CD4-positive, alpha-beta T cell treated with Interleukin-15 for 4 hours (primary cell): ENCODE results near the gene SNHG17.
"Not testable (repeated sequence)": the region's sequence is repeated elsewhere in the genome, so short reads cannot be mapped to it uniquely, and the experiment has no call there.

Experiments
- DNase-seq: peaks from one replicate; pipeline ENCODE4 v3.0.0-alpha.2; 2020; ENCODE audit warnings: low spot score

The SNHG17 gene

GRCh38 chr20:38418509-38419204 lies 16.5 kb downstream of the SNHG17 start:
- no peak for DNase-seq

- no peak for DNase-seq
Measured at GRCh38 chr20:38414769-38415450, 20.2 kb downstream of the SNHG17 start.

- no peak for DNase-seq
Measured at GRCh38 chr20:38412877-38413577, 22.1 kb downstream of the SNHG17 start.

GRCh38 chr20:38407822-38408221 lies 27.3 kb downstream of the SNHG17 start:
- not testable (repeated sequence) for DNase-seq

- DNase-seq = no peak
Measured at GRCh38 chr20:38407321-38407720, 27.8 kb downstream of the SNHG17 start.

GRCh38 chr20:38406476-38406875 lies 28.7 kb downstream of the SNHG17 start:
- DNase-seq = no peak

- no peak for DNase-seq
Measured at GRCh38 chr20:38405132-38405531, 30.0 kb downstream of the SNHG17 start.

GRCh38 chr20:38404016-38404415 lies 31.1 kb downstream of the SNHG17 start:
- no peak for DNase-seq

- DNase-seq = no peak
Measured at GRCh38 chr20:38402816-38403215, 32.3 kb downstream of the SNHG17 start.

GRCh38 chr20:38402089-38402488 lies 33.0 kb downstream of the SNHG17 start:
- DNase-seq = no peak

- not testable (repeated sequence) for DNase-seq
Measured at GRCh38 chr20:38395751-38396395, 39.3 kb downstream of the SNHG17 start.

- no peak for DNase-seq
Measured at GRCh38 chr20:38395165-38395564, 40.0 kb downstream of the SNHG17 start.

GRCh38 chr20:38393259-38393658 lies 41.9 kb downstream of the SNHG17 start:
- DNase-seq = no peak

GRCh38 chr20:38392356-38392755 lies 42.8 kb downstream of the SNHG17 start:
- no peak for DNase-seq

GRCh38 chr20:38387953-38388352 lies 47.2 kb downstream of the SNHG17 start:
- no peak for DNase-seq

- no peak for DNase-seq
Measured at GRCh38 chr20:38386851-38387250, 48.3 kb downstream of the SNHG17 start.

GRCh38 chr20:38386004-38386403 lies 49.1 kb downstream of the SNHG17 start:
- DNase-seq = no peak

GRCh38 chr20:38383147-38383546 lies 52.0 kb downstream of the SNHG17 start:
- no peak for DNase-seq

GRCh38 chr20:38377838-38378237 lies 57.3 kb downstream of the SNHG17 start:
- not testable (repeated sequence) for DNase-seq

- no peak for DNase-seq
Measured at GRCh38 chr20:38377039-38377685, 58.0 kb downstream of the SNHG17 start.

- DNase-seq = no peak
Measured at GRCh38 chr20:38373898-38374297, 61.2 kb downstream of the SNHG17 start.

- DNase-seq = no peak
Measured at GRCh38 chr20:38373231-38373867, 61.8 kb downstream of the SNHG17 start.
